ENCODE data around the gene GNE.
A peak's percentile ranks its signal among the peaks of the same experiment; 100 is the strongest.

GNE gene

GRCh38 chr9:36258208-36258995 is at the start of gene GNE:
Gene GNE (minus strand): TSS chr9:36258448. CDS start chr9:36249355, 9,093 bp downstream.
- H3K4me1 ChIP-seq (ENCODE audit: control insufficient read depth, insufficient read depth, low read length): no peaks in the 10 kb centered on the region
- no peaks in the 10 kb centered on the region; a peak in 1 of 3 replicates for H3K36me3 ChIP-seq (ENCODE audit: control insufficient read depth in 2 of 2, insufficient read depth in 1 of 2, low read length in 2 of 2)
- peak within 1 kb of the TSS; percentile 74 for H3K4me3 ChIP-seq (ENCODE audit: low read depth, low read length)
- no peaks in the 10 kb centered on the region for H3K9me3 ChIP-seq (ENCODE audit: control insufficient read depth, insufficient read depth, low read depth, low read length)
- ChIA-PET CTCF (interaction anchor here (0.7 to 1.3 kb wide), 3 partner anchors 10 to 192 kb away, joined by 3 to 4 read pairs (median 3); no protein-coding TSS in a partner anchor), POLR2A (interaction anchor here (0.6 to 2.6 kb wide), 19 partner anchors 9 to 262 kb away, joined by 3 to 14 read pairs (median 3); partner anchors contain the start of genes CLTA and RNF38)
- peak within 1 kb of the TSS; percentile 74 for H3K27ac ChIP-seq (ENCODE audit: extremely low read depth, low read depth, low read length)
- TF ChIP-seq, protein P1, sequence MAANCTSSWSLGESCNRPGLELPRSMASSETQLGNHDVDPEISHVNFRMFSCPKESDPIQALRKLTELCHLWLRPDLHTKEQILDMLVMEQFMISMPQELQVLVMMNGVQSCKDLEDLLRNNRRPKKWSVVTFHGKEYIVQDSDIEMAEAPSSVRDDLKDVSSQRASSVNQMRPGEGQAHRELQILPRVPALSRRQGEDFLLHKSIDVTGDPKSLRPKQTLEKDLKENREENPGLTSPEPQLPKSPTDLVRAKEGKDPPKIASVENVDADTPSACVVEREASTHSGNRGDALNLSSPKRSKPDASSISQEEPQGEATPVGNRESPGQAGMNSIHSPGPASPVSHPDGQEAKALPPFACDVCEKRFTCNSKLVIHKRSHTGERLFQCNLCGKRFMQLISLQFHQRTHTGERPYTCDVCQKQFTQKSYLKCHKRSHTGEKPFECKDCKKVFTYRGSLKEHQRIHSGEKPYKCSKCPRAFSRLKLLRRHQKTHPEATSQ (tag by site-specific recombination; IDR thresholded peaks at IDR 0.05): peak; percentile 66; the same call in 1 of the 2 replicates
- TF ChIP-seq GLIS2 (tag by site-specific recombination; IDR thresholded peaks at IDR 0.05): peak; percentile 91; the same call in 1 of the 2 replicates
- 0 out of 2 replicates have a peak, but pooled peaks have one; percentile 1 for TF ChIP-seq ZNF10 (tag by site-specific recombination; IDR thresholded peaks at IDR 0.05)
- TF ChIP-seq, protein P2, sequence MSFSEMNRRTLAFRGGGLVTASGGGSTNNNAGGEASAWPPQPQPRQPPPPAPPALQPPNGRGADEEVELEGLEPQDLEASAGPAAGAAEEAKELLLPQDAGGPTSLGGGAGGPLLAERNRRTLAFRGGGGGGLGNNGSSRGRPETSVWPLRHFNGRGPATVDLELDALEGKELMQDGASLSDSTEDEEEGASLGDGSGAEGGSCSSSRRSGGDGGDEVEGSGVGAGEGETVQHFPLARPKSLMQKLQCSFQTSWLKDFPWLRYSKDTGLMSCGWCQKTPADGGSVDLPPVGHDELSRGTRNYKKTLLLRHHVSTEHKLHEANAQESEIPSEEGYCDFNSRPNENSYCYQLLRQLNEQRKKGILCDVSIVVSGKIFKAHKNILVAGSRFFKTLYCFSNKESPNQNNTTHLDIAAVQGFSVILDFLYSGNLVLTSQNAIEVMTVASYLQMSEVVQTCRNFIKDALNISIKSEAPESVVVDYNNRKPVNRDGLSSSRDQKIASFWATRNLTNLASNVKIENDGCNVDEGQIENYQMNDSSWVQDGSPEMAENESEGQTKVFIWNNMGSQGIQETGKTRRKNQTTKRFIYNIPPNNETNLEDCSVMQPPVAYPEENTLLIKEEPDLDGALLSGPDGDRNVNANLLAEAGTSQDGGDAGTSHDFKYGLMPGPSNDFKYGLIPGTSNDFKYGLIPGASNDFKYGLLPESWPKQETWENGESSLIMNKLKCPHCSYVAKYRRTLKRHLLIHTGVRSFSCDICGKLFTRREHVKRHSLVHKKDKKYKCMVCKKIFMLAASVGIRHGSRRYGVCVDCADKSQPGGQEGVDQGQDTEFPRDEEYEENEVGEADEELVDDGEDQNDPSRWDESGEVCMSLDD (tag by site-specific recombination; IDR thresholded peaks at IDR 0.05): peak; percentile 90
- TF ChIP-seq ZNF274 (IDR thresholded peaks at IDR 0.05; ENCODE audit: low read length): no peak
- no peak for TF ChIP-seq ZNF274 (tag by site-specific recombination; IDR thresholded peaks at IDR 0.05; ENCODE audit: borderline replicate concordance)
- TF ChIP-seq ZEB2 (tag by site-specific recombination; IDR thresholded peaks at IDR 0.05): peak; percentile 57; the same call in 1 of the 2 replicates
- TF ChIP-seq ZNF843 (tag by site-specific recombination; IDR thresholded peaks at IDR 0.05): 0 out of 2 replicates have a peak, but pooled peaks have one; percentile 18
- peak; percentile 88 for TF ChIP-seq KLF8 (tag by site-specific recombination; IDR thresholded peaks at IDR 0.05)
- no peak for TF ChIP-seq ZNF621 (tag by site-specific recombination; IDR thresholded peaks at IDR 0.05)
- TF ChIP-seq INSM2 (tag by site-specific recombination; IDR thresholded peaks at IDR 0.05): peak; percentile 69; the same call in 1 of the 2 replicates
- TF ChIP-seq KLF1 (tag by site-specific recombination; IDR thresholded peaks at IDR 0.05): peak; percentile 89
- no peak for TF ChIP-seq SETDB1 (IDR thresholded peaks at IDR 0.05; ENCODE audit: insufficient read length, low read length)
- TF ChIP-seq ZNF311 (tag by site-specific recombination; IDR thresholded peaks at IDR 0.05; ENCODE audit: borderline replicate concordance): no peak
- no peak for TF ChIP-seq ELK4 (IDR thresholded peaks at IDR 0.05; ENCODE audit: borderline replicate concordance, low read depth, low read length)
- TF ChIP-seq, protein P3, sequence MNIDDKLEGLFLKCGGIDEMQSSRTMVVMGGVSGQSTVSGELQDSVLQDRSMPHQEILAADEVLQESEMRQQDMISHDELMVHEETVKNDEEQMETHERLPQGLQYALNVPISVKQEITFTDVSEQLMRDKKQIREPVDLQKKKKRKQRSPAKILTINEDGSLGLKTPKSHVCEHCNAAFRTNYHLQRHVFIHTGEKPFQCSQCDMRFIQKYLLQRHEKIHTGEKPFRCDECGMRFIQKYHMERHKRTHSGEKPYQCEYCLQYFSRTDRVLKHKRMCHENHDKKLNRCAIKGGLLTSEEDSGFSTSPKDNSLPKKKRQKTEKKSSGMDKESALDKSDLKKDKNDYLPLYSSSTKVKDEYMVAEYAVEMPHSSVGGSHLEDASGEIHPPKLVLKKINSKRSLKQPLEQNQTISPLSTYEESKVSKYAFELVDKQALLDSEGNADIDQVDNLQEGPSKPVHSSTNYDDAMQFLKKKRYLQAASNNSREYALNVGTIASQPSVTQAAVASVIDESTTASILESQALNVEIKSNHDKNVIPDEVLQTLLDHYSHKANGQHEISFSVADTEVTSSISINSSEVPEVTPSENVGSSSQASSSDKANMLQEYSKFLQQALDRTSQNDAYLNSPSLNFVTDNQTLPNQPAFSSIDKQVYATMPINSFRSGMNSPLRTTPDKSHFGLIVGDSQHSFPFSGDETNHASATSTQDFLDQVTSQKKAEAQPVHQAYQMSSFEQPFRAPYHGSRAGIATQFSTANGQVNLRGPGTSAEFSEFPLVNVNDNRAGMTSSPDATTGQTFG (tag by site-specific recombination; IDR thresholded peaks at IDR 0.05; ENCODE audit: borderline replicate concordance): no peak
- TF ChIP-seq ZNF561 (tag by site-specific recombination; IDR thresholded peaks at IDR 0.05; ENCODE audit: borderline replicate concordance): no peak
- TF ChIP-seq ZNF629 (tag by site-specific recombination; IDR thresholded peaks at IDR 0.05): peak; percentile 63
- TF ChIP-seq ZBTB48 (tag by site-specific recombination; IDR thresholded peaks at IDR 0.05): peak; percentile 28; the same call in 1 of the 2 replicates
- peak; percentile 89 for TF ChIP-seq SP3 (tag by site-specific recombination; IDR thresholded peaks at IDR 0.05)
- TF ChIP-seq KLF7 (tag by site-specific recombination; IDR thresholded peaks at IDR 0.05; ENCODE audit: borderline replicate concordance): peak; percentile 89
- TF ChIP-seq ZNF2 (tag by site-specific recombination; IDR thresholded peaks at IDR 0.05): 0 out of 2 replicates have a peak, but pooled peaks have one; percentile 24
- TF ChIP-seq ZNF837 (tag by site-specific recombination; IDR thresholded peaks at IDR 0.05): no peak
- peak; percentile 94 for TF ChIP-seq ZNF341 (tag by site-specific recombination; IDR thresholded peaks at IDR 0.05; ENCODE audit: low read depth)
- no peak for TF ChIP-seq SALL2 (tag by site-specific recombination; IDR thresholded peaks at IDR 0.05; ENCODE audit: borderline replicate concordance)
- TF ChIP-seq ZIC2 (tag by site-specific recombination; IDR thresholded peaks at IDR 0.05): peak; percentile 45; the same call in 1 of the 2 replicates
- peak; percentile 94 for TF ChIP-seq ZNF223 (tag by site-specific recombination; IDR thresholded peaks at IDR 0.05)
- TF ChIP-seq ZNF792 (tag by site-specific recombination; IDR thresholded peaks at IDR 0.05): no peak
- peak; percentile 50 for TF ChIP-seq ZBTB20 (tag by site-specific recombination; IDR thresholded peaks at IDR 0.05)
